ENCODE data around the gene ITGA5. TPM values are rescaled to one million over a fixed set of nuclear protein-coding genes. Genes with fewer than 3 reads are reported as not detected.

ITGA5 gene
- total and polyA plus RNA-seq, 2 of the 13 experiments (the other 11 are each of a cell fraction or from before 2014, with no cell fraction given) = 0.20 to 0.40 TPM

- 0 out of 2 replicates have a peak, but pooled peaks have one; percentile 68 for TF ChIP-seq ZNF784 (CRISPR knock-in tag; IDR thresholded peaks at IDR 0.05; ENCODE audit: borderline replicate concordance)
- no peak for TF ChIP-seq ATM (IDR thresholded peaks at IDR 0.05; ENCODE audit: borderline replicate concordance)
- no peak for TF ChIP-seq GLMP (CRISPR knock-in tag; IDR thresholded peaks at IDR 0.05; ENCODE audit: borderline replicate concordance)
- TF ChIP-seq ZNF770 (CRISPR knock-in tag; IDR thresholded peaks at IDR 0.05) = no peak
- 0 out of 2 replicates have a peak, but pooled peaks have one; percentile 27 for TF ChIP-seq PHF8 (CRISPR knock-in tag; IDR thresholded peaks at IDR 0.05)
- no peak for TF ChIP-seq ZNF761 (CRISPR knock-in tag; conservative IDR thresholded peaks at IDR 0.05)
- 0 out of 2 replicates have a peak, but pooled peaks have one; percentile 55 for TF ChIP-seq RFXAP (CRISPR knock-in tag; IDR thresholded peaks at IDR 0.05; ENCODE audit: borderline replicate concordance)
- no peak for TF ChIP-seq ZNF143 (CRISPR knock-in tag; IDR thresholded peaks at IDR 0.05)
- no peak for TF ChIP-seq ZNF704 (CRISPR knock-in tag; IDR thresholded peaks at IDR 0.05; ENCODE audit: borderline replicate concordance)
- no peak for TF ChIP-seq YY1 (IDR thresholded peaks at IDR 0.05; ENCODE audit: insufficient read depth, insufficient replicate concordance, low read depth, low read length)
- peak; percentile 26; the same call in 1 of the 2 replicates for TF ChIP-seq GABPB1 (CRISPR knock-in tag; IDR thresholded peaks at IDR 0.05)
- peak; percentile 23; the same call in 1 of the 2 replicates for TF ChIP-seq ZFY (CRISPR knock-in tag; IDR thresholded peaks at IDR 0.05)
- TF ChIP-seq SMYD3 (CRISPR knock-in tag; IDR thresholded peaks at IDR 0.05) = no peak
- no peak for TF ChIP-seq PRPF4 (IDR thresholded peaks at IDR 0.05; ENCODE audit: low read depth, low read length, poor library complexity, severe bottlenecking)
- TF ChIP-seq ZKSCAN8 (CRISPR knock-in tag; IDR thresholded peaks at IDR 0.05; ENCODE audit: borderline replicate concordance) = no peak
- TF ChIP-seq AHR (CRISPR knock-in tag; IDR thresholded peaks at IDR 0.05) = no peak
- no peak; the same call in 1 of the 2 replicates for TF ChIP-seq THRA (CRISPR knock-in tag; IDR thresholded peaks at IDR 0.05; ENCODE audit: borderline replicate concordance)
- TF ChIP-seq DBP (CRISPR knock-in tag; IDR thresholded peaks at IDR 0.05; ENCODE audit: not compliant biosample characterization) = no peak
- TF ChIP-seq HNRNPLL (IDR thresholded peaks at IDR 0.05; ENCODE audit: low read depth, low read length, poor library complexity, severe bottlenecking) = no peak
- no peak for TF ChIP-seq PHF21A (CRISPR knock-in tag; IDR thresholded peaks at IDR 0.05)
- no peak for TF ChIP-seq ZNF83 (CRISPR knock-in tag; IDR thresholded peaks at IDR 0.05; ENCODE audit: borderline replicate concordance)
Observed at GRCh38 chr12:54360717-54361456, 58.2 kb downstream of the ITGA5 start (continued).
